ENCODE results near the gene TMEM132D. TPM values are rescaled to one million over a fixed set of nuclear protein-coding genes. Genes with fewer than 3 reads are reported as not detected.

The TMEM132D gene
- total RNA-seq, 1 donor from 2014 or later, result not detected

DNA sequence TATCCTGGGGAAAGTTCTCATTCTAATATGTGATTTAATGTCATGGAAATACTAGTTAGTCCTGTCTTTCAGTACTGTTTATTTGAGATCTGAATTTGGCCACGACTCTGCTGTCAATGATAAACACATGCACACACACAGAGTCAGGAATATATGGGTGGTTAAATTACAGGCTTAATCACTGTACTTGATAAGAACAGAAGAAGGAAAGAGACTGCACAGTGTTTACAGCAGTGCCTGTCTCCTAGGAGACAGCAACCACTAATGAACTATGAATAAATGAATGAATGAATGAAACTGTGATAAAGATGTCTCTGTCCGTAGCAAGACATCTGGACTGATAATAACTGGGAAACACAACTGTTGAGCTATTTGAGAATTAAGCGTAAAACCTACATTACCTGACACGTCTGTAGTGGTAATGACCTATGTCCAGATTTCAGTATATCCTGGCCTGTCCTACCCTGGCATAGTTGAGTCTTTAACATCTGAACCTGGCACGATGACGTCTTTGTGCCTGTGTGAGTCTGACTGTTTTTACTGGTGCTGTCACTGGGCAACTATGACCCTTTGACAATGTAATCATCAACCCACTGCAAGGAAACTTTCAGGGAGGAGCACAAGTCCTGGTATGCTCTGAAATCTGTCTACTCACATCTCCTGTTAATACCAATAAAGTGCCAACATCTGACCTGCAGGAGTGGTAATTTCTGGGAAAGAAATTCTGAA lies 524.6 kb downstream of the TMEM132D start:
- DNase-seq (ENCODE audit: low spot score) (no peak), ATAC-seq (no peak)

DNA sequence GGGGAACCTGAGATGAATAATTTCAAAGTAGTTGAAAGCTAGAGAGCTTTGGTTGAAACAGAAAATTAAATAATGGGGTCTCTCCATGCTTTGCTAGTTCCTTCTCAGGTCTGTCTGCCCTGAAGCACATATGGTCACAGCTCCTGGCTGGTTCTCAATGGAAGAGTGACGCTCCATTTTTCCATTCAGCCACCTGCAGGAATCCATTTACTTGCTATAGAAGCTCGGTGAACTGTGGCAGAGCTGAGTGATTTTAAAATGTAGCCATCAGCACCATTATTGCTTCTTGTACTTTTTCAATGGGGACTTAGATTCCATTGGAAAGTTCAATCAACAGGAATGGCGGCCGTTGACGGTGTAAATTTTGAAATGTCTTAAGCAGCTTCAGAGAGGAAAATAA lies 525.3 kb downstream of the TMEM132D start:
- no peak for ATAC-seq

GRCh38 chr12:129373746-129374145 lies 530.1 kb downstream of the TMEM132D start:
- no peak for ATAC-seq
- DNase-seq (ENCODE audit: low spot score), result no peak

More for the DNA sequence above, 525.3 kb downstream of the TMEM132D start:
- no peak for DNase-seq (ENCODE audit: low spot score)

- ATAC-seq, result no peak
- DNase-seq (ENCODE audit: low spot score), result no peak
These were observed 530.9 kb downstream of the TMEM132D start for GRCh38 chr12:129372876-129373275.

DNA sequence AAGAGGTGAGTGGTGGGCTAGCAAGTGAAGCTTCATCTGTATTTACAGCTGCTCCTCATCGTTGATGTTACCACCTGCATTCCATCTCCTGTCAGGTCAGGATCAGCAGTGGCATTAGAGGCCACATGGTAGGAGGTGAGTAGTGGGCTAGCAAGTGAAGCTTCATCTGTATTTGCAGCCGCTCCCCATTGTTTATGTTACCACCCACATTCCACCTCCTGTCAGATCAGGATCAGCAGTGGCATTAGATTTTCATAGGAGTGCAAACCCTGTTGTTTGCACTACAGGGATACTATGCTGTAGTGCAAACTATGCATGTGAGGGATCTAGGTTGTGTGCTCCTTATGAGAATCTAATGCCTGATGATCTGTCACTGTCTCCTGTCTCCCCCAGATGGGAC lies 531.5 kb downstream of the TMEM132D start:
- ATAC-seq (no peak), DNase-seq (ENCODE audit: low spot score) (no peak)

DNA sequence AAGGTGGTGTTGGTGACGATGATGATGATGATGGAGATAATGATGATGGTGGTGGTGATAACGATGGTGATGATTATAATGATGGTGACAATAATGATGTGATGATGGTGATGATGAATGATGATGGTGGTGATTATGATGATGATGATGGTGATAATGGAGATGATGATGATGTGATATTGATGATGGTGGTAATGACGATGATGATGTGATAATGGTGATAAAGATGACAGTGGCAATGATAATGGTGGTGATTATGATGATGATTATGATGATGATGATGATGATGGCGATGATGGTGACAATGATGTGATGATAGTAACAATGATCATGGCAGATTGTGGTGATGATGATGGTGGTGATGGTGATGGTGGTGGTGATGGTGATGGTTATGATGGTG lies 532.6 kb downstream of the TMEM132D start:
- DNase-seq (ENCODE audit: low spot score), result no peak
- no peak for ATAC-seq

GRCh38 chr12:129366656-129367055 lies 537.2 kb downstream of the TMEM132D start:
- ATAC-seq, result no peak
- no peak for DNase-seq (ENCODE audit: low spot score)

GRCh38 chr12:129363041-129363440 lies 540.8 kb downstream of the TMEM132D start:
- DNase-seq (ENCODE audit: low spot score), result no peak
- no peak for ATAC-seq

GRCh38 chr12:129357233-129357632 lies 546.6 kb downstream of the TMEM132D start:
- DNase-seq (ENCODE audit: low spot score) (no peak), ATAC-seq (no peak)

- no peak for ATAC-seq
These were observed 552.3 kb downstream of the TMEM132D start for GRCh38 chr12:129351481-129351880.

DNA sequence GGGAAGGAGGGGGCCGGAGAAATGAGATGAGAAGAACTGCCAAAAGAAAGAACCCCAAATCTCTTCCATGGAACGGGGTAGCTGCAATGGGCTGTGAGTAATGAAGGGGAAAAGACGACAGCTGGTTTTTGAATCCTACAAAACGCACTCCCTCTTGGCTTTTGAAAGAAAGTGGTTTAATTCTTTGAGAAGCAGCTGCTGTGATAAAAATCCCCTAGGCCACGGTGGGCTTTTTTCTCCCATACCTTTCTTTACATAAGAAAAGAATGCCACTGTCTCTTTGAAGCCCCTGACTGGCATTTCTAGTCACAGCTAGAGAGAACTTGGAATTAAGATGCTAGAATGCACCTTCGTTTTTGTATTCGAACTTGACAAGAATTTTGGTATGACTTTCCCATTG lies 564.5 kb downstream of the TMEM132D start:
- no peak for ATAC-seq
- no peak for DNase-seq (ENCODE audit: low spot score)

More at GRCh38 chr12:129351481-129351880, 552.3 kb downstream of the TMEM132D start:
- no peak for DNase-seq (ENCODE audit: low spot score)

DNA sequence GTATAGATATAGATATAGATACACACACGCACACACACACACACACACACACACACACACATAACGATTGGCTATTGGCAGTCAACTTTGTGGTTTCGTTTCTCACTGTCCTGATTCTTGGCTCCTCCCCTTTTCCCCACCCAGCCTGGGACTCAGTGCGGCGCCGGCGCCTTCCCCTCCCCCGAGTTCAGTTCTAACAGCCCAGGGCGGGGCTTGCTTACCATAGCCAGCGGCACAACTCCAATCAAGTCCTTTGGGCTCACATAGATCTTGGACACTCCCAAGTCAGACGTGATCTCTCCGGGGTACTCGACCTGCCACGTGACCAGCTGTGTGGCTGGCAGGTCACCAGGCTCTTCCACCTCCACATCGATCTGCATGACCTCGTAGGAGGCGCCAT lies 566.4 kb downstream of the TMEM132D start:
- ATAC-seq (no peak), DNase-seq (ENCODE audit: low spot score) (no peak)

- no peak for ATAC-seq
- no peak for DNase-seq (ENCODE audit: low spot score)
These were observed 568.1 kb downstream of the TMEM132D start for GRCh38 chr12:129335773-129336172.

DNA sequence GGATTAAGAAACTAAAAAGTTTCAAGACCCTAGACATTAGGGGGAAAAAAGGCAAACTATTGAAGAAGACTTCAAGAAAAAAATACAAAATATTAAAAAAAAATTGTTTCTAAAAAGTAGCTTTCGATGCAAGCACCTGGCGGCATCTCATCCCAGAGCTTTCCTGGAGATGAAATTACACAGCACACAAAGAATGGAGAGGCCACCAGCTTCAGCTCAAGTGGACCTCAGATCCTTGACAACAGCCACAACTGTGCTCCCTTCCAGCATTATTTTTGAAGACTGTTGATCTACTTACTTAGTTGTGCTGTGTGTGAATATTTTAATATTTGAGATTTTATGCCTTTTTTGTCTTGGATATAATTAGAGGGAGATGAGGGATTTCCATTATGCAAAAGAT lies 571.5 kb downstream of the TMEM132D start:
- no peak for ATAC-seq

GRCh38 chr12:129331356-129332085 lies 572.3 kb downstream of the TMEM132D start:
- DNase-seq (ENCODE audit: low spot score) (no peak), ATAC-seq (no peak)

More for the DNA sequence above, 571.5 kb downstream of the TMEM132D start:
- DNase-seq (ENCODE audit: low spot score), result no peak

GRCh38 chr12:129328235-129328634 lies 575.6 kb downstream of the TMEM132D start:
- DNase-seq (ENCODE audit: low spot score) (no peak), ATAC-seq (no peak)

GRCh38 chr12:129325566-129325965 lies 578.3 kb downstream of the TMEM132D start:
- DNase-seq (ENCODE audit: low spot score), result no peak
- ATAC-seq, result no peak

- DNase-seq (ENCODE audit: low spot score) (no peak), ATAC-seq (no peak)
These were observed 591.8 kb downstream of the TMEM132D start for GRCh38 chr12:129312048-129312447.

DNA sequence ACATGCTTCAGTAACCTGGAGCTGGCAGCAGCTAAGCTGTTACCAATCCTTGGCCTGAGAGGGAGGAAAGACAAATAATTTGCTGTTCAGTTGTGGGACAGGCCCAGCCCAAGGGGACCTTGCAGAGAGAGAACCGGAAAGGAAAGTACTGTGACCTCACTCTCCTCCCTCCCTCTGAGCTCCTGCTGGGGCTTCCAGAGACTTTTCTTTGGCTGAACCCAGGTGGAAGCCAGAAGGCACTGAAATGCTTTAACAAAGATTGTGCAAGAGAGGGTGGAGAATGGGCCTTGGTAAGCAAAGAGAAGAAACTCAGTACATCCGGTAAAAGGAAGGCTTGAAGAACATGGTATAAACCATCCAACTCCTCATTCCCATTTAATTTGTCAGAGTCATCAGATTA lies 593.5 kb downstream of the TMEM132D start:
- ATAC-seq (no peak), DNase-seq (ENCODE audit: low spot score) (no peak)

- ATAC-seq, result no peak
- DNase-seq (ENCODE audit: low spot score), result no peak
These were observed 598.0 kb downstream of the TMEM132D start for GRCh38 chr12:129305851-129306250.

DNA sequence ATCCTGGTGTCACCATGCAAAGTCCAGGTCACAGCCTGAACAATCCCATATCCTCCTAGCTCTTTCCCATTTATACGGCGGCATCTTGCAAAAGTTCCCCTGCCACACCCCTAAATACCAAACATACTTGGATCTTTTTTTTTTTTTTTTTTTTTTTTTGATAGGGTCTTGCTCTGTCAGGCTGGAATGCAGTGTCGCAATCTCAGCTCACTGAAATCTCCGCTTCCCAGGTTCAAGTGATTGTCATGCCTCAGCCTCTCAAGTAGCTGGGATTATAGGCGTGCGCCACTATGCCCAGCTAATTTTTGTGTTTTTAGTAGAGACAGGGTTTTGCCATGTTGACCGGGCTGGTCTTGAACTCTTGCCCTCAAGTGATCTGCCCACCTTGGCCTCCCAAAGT lies 599.3 kb downstream of the TMEM132D start:
- ATAC-seq (no peak), DNase-seq (ENCODE audit: low spot score) (no peak)

DNA sequence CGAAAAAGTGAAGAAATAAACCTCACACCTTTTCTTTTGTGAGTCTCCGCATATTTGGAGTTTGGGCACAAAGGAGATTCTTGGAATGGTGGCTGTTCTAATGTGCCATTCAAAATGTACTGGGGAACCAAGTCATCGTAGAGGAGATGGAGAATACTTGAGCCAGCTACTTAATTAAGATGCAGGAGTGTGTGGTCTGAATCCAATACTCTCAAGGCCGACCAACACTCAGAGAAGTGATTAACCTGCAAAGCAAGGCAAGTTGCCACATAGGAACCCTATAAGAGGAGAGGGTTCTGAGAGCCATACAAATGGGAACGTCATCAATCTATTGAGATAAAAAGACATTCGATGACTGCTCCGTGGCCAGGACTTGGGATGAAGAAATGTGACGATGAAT lies 603.8 kb downstream of the TMEM132D start:
- DNase-seq (ENCODE audit: low spot score), result no peak
- no peak for ATAC-seq

Data from left lobe of liver (tissue), 2 donors.